Measurements from ENCODE around the gene DPP4. TPM values are rescaled to one million over a fixed set of nuclear protein-coding genes. Genes with fewer than 3 reads are reported as not detected.
A peak's percentile ranks its signal among the peaks of the same experiment; 100 is the strongest.

DPP4 gene
- total and polyA plus RNA-seq, 2 of the 13 experiments (the other 11 are each of a cell fraction or from before 2014, with no cell fraction given) = 39.4 to 109 TPM

DNA sequence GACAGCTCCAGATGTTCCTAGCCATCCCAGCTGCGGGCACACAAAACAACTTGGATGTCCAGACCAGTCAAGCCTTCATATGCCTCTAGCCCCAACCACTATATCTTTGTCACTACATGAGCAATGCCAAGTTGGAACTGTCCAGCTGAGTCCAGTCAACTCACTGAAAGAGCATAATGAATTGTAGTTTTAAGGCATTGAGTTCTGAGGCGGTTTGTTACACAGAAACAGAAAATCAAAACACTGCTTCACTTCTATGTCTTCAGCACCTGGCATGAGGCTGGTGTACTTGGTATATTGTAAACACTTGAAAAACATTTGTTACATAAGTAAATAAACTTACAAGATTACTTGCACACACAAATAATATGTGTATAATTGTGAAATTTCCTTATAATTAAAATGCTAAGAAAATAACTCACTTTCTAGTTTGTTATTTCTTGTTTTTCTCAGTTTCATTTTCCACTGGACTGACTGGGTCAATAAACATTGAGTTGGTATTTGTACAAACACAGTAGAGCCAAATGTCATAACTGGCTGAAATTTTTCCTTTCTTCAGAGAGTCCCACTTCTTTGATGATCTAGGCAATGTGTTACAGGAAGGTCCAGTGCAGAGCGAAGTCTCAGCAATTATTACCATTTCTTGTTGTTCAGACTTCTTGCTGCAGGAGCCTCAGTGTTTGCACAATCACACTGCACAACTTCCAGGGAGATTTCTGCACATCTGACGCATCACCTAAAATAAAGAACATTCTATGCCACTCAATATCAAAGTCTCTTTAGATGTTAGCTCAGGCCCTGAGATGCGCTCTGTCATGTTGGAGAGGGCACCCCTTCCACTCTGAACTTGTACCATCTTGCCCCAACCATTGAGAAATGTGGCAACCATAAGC, 38.2 kb upstream of the DPP4 start (continued):
- TF ChIP-seq, protein P1, sequence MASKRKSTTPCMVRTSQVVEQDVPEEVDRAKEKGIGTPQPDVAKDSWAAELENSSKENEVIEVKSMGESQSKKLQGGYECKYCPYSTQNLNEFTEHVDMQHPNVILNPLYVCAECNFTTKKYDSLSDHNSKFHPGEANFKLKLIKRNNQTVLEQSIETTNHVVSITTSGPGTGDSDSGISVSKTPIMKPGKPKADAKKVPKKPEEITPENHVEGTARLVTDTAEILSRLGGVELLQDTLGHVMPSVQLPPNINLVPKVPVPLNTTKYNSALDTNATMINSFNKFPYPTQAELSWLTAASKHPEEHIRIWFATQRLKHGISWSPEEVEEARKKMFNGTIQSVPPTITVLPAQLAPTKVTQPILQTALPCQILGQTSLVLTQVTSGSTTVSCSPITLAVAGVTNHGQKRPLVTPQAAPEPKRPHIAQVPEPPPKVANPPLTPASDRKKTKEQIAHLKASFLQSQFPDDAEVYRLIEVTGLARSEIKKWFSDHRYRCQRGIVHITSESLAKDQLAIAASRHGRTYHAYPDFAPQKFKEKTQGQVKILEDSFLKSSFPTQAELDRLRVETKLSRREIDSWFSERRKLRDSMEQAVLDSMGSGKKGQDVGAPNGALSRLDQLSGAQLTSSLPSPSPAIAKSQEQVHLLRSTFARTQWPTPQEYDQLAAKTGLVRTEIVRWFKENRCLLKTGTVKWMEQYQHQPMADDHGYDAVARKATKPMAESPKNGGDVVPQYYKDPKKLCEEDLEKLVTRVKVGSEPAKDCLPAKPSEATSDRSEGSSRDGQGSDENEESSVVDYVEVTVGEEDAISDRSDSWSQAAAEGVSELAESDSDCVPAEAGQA (IDR thresholded peaks at IDR 0.05; ENCODE audit: low read depth) = no peak
- TF ChIP-seq, protein P1 (CRISPR knock-in tag; IDR thresholded peaks at IDR 0.05; ENCODE audit: borderline replicate concordance) = no peak
- TF ChIP-seq RFXAP (CRISPR knock-in tag; IDR thresholded peaks at IDR 0.05; ENCODE audit: borderline replicate concordance) = peak; percentile 29; the same call in 1 of the 2 replicates
- TF ChIP-seq SMAD3 (CRISPR knock-in tag; IDR thresholded peaks at IDR 0.05) = peak; percentile 94
- TF ChIP-seq FOXP1 (IDR thresholded peaks at IDR 0.05) = no peak
- peak; percentile 85 for TF ChIP-seq FOXP1 (CRISPR knock-in tag; IDR thresholded peaks at IDR 0.05)
- TF ChIP-seq, protein P2, sequence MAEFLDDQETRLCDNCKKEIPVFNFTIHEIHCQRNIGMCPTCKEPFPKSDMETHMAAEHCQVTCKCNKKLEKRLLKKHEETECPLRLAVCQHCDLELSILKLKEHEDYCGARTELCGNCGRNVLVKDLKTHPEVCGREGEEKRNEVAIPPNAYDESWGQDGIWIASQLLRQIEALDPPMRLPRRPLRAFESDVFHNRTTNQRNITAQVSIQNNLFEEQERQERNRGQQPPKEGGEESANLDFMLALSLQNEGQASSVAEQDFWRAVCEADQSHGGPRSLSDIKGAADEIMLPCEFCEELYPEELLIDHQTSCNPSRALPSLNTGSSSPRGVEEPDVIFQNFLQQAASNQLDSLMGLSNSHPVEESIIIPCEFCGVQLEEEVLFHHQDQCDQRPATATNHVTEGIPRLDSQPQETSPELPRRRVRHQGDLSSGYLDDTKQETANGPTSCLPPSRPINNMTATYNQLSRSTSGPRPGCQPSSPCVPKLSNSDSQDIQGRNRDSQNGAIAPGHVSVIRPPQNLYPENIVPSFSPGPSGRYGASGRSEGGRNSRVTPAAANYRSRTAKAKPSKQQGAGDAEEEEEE (CRISPR knock-in tag; IDR thresholded peaks at IDR 0.05; ENCODE audit: borderline replicate concordance) = no peak
- TF ChIP-seq, protein P3, sequence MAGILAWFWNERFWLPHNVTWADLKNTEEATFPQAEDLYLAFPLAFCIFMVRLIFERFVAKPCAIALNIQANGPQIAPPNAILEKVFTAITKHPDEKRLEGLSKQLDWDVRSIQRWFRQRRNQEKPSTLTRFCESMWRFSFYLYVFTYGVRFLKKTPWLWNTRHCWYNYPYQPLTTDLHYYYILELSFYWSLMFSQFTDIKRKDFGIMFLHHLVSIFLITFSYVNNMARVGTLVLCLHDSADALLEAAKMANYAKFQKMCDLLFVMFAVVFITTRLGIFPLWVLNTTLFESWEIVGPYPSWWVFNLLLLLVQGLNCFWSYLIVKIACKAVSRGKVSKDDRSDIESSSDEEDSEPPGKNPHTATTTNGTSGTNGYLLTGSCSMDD (CRISPR knock-in tag; IDR thresholded peaks at IDR 0.05) = no peak
- TF ChIP-seq, protein P4, sequence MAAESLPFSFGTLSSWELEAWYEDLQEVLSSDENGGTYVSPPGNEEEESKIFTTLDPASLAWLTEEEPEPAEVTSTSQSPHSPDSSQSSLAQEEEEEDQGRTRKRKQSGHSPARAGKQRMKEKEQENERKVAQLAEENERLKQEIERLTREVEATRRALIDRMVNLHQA (CRISPR knock-in tag; IDR thresholded peaks at IDR 0.05) = no peak
- TF ChIP-seq ZNF773 (CRISPR knock-in tag; IDR thresholded peaks at IDR 0.05; ENCODE audit: borderline replicate concordance) = no peak
- no peak for TF ChIP-seq GLI4 (CRISPR knock-in tag; IDR thresholded peaks at IDR 0.05; ENCODE audit: borderline replicate concordance)
- TF ChIP-seq GABPA (IDR thresholded peaks at IDR 0.05; ENCODE audit: low read depth, low read length) = no peak
- 0 out of 2 replicates have a peak, but pooled peaks have one; percentile 14 for TF ChIP-seq GABPA (CRISPR knock-in tag; IDR thresholded peaks at IDR 0.05; ENCODE audit: low read depth)
- TF ChIP-seq, protein P5, sequence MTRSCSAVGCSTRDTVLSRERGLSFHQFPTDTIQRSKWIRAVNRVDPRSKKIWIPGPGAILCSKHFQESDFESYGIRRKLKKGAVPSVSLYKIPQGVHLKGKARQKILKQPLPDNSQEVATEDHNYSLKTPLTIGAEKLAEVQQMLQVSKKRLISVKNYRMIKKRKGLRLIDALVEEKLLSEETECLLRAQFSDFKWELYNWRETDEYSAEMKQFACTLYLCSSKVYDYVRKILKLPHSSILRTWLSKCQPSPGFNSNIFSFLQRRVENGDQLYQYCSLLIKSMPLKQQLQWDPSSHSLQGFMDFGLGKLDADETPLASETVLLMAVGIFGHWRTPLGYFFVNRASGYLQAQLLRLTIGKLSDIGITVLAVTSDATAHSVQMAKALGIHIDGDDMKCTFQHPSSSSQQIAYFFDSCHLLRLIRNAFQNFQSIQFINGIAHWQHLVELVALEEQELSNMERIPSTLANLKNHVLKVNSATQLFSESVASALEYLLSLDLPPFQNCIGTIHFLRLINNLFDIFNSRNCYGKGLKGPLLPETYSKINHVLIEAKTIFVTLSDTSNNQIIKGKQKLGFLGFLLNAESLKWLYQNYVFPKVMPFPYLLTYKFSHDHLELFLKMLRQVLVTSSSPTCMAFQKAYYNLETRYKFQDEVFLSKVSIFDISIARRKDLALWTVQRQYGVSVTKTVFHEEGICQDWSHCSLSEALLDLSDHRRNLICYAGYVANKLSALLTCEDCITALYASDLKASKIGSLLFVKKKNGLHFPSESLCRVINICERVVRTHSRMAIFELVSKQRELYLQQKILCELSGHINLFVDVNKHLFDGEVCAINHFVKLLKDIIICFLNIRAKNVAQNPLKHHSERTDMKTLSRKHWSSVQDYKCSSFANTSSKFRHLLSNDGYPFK (CRISPR knock-in tag; IDR thresholded peaks at IDR 0.05; ENCODE audit: borderline replicate concordance) = no peak
- TF ChIP-seq, protein P6, sequence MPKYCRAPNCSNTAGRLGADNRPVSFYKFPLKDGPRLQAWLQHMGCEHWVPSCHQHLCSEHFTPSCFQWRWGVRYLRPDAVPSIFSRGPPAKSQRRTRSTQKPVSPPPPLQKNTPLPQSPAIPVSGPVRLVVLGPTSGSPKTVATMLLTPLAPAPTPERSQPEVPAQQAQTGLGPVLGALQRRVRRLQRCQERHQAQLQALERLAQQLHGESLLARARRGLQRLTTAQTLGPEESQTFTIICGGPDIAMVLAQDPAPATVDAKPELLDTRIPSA (CRISPR knock-in tag; IDR thresholded peaks at IDR 0.05; ENCODE audit: borderline replicate concordance) = no peak
- peak; percentile 48; the same call in 1 of the 2 replicates for TF ChIP-seq GFI1 (CRISPR knock-in tag; IDR thresholded peaks at IDR 0.05; ENCODE audit: borderline replicate concordance)
